GM19395 (cell line): ENCODE measurements around the gene RAET1E.
"Not testable (repeated sequence)": the region's sequence is repeated elsewhere in the genome, so short reads cannot be mapped to it uniquely, and the experiment has no call there.

Experiments
- ATAC-seq: cut with Tn5 transposase; IDR thresholded peaks from one replicate; pipeline ENCODE4 v1.9.1; 2021; ENCODE audit warnings: mild to moderate bottlenecking, moderate library complexity; ENCODE audit not compliant: unreplicated experiment

The RAET1E gene

DNA sequence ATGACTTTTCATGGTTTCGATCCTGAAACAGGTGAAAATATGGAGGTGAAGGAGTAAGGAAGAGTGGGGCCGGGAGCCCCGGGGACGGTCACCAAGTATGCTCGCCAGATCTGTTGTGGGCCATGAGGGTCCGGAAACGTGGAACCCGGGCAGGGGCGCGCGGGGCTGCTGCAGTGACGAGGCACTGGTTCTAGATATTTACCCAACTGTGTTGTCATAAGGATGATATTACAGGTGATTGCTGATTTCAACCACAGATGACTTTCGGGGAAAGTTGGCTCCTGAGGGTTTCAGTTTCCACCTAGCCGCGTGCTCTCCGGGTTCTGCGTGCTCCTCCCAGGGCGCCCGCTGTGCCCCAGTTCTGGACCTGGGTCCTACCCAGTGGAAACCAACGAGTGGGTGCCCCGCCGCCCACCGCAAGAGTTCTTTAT is 12.8 kb upstream of the RAET1E start:
- no peak for ATAC-seq

DNA sequence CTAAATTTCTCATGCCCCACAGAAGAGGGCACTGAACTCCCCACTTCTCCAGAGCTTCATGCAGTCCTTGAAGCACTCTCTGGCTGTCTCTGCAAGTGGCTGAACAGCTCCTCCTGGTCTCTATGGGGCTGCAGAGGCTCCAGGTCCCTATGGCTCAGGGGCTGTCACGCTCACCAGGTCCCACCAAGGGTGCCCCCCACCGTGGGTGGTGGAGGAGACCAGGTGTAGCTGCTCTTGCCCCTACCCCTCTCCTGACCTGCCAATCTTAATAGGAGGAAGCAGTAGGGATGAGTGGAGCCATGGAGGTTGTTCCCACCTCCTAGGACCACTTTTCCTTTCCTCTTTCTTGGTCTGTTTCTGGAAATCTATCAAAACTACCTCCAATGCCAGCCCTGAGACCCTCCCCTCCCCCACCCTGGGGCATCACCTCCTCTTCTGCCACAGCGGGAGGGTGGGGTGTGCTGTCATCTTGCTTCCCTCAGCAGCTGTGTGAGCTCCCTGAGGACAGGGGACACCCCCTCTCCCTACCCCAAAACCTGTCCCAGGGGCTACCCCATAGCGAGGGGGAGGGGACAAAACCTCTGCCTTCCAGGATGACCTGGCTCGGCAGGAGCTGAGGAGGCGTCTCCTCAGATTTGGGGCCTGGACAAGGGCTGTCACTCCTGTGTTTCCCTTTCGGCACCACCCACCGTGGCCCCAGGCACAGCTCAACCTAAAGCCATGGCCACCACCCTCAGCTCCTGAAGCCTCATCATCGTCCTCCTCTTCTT is 12.0 kb upstream of the RAET1E start:
- no peak for ATAC-seq

DNA sequence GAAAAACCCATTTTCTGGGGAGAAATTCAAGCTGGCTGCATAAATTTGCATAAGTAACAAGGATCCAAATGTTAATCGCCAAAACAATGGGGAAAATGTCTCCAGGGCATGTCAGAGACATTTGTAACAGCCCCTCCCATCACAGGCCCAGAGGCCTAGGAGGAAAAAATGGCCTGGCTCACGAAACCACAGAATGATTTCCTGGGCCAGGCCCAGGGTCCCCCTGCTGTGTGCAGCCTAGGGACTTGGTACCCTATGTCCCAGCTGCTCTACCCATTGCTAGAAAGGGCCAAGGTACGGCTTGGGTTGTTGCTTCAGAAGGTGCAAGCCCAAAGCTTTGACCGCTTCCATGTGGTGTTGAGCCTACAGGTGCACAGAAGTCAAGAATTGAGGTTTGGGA is 10.6 kb upstream of the RAET1E start:
- ATAC-seq: not testable (repeated sequence)

DNA sequence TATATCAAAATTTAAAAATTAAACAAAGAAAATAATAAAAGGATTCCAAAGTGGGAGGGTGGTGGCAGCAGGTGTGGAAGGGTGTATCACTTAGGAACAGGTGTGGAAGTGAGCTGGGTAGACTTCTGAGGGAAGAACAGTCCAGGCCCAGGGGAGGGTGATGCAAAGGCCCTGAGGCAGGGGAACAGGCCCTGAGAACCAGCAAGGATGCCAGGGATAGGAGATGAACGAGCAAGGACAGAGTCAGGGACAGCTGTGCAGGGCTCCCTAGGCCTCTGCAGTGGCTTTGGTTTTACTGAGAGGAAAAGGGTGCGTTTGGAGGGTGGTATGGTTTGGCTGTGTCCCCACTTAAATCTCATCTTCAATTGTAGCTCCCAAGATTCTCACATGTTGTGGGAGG is 9.4 kb upstream of the RAET1E start:
- ATAC-seq: no peak

DNA sequence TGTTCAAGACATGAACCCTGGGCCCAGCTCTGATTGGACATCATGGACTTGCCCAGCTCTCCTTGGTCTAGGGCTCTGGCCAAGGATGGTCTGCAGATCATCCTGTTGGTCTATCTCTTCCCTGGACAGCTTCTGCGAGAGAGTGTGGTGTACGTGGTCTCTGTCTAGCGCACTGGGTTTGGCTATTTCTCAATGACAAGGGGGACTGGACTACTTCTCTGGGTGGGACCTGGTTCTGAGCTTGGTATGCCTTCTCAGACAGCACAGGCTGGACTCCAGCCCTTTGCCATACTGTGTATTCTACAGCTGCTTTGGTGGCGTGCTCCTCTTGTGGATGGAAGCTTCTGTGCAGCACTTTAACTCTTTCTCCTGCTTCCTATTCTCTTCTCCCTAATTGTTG is 8.5 kb upstream of the RAET1E start:
- no peak for ATAC-seq

DNA sequence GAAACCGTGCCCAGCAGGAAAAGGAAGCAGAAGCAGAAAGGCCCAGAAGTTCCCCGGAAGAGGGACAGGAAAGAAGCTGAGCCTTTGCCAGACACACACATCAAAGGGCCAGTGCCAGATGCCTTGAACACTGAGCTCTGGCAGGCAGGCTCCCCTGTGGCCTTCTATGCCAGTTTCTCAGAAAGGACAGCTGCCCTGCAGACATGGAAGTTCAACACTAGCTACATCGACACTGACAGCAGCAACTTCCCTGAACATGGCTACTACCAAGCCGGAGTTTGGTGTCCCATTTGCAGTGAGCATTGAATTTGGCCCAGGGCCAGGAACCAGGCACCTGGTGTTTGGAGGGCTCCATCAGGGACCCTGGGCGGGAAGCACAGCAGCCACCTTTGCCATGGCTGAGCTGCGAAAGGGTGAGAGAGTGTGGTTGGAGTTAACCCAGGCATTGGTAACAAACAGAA is 8.0 kb upstream of the RAET1E start:
- no peak for ATAC-seq

DNA sequence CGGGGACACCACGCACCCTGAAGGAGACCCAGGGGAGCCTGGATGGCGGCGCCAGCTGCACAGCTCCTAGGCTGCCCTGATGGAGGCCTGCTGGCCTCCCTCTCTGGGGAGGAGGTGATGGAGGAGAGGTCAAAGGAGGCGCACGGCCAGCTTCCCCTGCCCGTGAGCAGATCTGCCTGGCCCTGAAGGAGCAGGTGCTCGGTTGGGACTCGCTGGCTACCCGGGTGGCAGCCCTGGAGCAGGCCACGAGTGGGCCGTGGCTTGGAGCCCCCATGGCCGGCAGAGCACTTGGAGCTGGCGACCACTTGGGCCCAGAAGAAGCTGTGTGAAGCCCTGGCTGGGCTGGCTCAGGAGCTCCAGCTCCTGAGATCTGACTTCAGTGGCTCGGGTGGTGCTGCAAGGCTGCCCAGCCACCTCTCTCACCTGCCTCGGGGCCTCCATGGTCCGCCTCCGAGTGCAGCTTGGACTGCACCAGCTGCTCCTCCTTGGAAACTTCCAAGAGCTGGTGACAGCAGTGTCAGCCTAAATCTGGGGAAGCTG is 7.5 kb upstream of the RAET1E start:
- ATAC-seq: no peak

DNA sequence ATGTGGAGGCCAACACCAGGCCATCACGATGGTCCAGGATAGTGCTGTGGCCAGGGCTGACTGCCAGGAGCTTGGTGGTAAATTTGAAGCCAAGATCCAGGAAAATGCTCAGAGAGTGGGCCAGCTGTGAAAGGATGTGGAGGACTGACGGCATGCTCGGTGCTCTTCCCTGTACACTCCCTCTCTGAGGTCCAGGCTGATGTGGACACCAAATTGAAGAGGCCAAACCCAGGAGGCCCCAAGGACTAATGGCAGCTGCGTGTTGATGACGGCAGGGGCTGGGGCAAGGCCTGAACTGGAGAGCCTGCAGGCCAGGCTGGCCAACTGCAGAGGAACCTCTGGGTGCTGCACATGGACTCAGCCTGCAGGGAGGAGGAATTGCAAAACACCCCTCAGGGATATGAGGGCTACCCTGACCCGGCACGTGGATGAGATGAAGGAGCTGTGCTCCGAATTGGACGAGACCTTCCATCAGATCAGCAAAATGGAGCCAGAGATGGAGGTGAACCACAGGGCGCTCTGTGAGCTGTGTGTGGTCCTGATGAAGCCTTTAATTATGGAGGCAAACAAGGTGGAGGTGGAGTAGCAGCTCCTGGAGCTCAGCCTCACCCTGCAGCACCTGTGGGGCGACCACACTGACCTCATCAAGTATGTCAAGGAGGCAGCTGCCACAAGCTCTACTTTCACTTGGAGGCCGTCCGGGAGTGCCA is 6.9 kb upstream of the RAET1E start:
- no peak for ATAC-seq

DNA sequence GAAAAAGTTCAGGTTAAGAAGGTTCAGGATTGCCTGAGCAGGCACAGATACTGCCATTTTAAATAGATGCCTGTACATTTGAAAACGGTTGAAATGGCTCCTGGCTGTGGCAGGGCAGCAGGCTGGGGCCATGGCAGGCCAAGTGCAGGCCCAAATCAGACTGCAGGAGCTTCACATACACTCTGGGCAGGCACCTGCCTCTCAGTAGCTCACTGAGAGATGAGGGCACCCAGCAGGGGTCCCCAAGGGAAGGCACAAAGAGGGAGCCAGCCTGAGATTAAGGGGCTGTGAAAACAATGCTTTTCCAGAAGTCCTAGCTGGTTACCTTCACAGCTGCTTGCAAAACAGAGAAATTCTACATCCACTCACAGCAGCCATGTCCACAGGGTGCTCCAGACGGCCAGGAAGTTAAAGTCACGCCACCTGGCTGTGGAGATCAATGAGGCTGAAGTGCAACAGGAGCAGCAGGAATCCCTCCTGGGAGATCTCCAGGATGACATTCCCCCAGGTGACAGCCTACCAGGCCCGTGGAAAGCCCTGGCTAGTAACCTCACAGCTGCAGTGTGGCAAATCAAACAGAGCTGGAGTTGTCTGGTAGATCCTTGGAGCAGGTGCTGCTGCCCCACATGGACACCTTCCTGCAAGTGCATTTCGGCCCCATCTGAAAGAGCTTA is 6.2 kb upstream of the RAET1E start:
- no peak for ATAC-seq

DNA sequence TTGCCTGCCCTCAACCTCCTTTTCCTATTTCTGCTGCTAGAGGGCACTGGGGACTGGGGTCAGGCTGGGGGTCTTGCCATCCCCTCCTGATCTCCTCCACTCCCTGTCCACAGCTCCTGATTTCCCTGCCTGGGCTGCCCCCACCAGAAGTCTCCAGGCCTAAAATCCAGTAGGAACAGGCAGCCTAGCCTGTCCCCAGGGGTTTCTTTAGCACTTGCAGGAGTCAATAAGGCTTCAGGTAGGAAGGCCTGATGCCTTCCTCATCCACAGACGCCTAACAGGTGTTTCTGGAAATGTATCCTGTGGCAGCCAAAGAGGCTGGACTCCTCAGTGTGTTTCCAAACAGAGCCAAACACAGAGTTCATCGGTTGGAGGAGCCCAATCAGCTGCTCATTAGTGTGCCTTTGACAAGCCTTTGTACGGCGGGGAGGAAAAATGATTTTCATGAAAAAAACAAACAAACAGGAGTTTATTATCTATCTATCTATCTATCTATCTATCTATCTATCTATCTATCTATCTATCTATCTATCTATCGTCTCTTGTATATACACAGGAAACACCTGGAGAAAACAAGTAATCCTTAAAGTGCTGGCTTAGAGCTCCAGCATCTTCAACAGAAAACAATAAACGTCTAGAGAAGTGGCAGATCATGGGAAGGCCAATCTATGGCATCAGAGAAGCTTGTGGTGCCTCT is 3.7 kb upstream of the RAET1E start:
- ATAC-seq: no peak

DNA sequence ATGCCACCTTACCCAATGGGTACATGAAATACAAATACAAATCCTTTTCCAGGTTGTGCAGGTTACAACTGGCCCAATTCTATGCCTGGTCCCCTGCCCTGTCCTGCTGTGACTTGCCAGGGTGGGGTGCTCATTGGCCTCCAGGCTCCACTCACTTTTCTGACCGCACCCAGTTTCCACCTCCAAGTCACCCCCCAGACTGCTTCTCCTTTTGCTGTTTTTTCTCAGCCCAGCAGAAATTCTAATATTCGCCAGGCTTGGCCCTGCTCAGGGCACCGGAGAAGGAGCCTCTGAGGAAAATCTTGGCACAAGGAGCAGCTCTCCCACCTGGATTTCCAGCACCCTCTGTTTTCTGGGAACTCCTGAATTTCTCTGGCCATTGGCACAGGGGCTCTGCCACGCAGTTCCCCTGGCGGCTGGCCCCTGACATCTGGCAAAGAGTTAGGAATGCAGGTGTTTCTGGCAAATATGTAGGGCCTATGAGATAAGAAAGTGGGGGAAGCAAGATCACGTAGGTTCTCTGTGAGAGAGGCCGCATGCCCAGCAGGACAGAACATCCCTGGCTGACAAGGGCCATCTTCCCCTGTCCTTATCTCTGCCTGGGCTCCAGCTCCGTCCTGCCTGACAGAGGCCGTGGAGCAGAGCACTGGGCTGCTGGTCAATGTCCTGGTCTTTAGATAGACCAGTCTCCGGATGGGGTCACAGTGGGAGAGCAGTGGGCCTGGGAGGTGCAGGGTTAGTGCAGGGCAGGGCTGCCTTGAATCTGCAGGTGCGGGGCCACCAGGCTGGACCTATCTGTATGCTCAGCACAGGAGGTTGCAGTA is 2.9 kb upstream of the RAET1E start:
- ATAC-seq: no peak

DNA sequence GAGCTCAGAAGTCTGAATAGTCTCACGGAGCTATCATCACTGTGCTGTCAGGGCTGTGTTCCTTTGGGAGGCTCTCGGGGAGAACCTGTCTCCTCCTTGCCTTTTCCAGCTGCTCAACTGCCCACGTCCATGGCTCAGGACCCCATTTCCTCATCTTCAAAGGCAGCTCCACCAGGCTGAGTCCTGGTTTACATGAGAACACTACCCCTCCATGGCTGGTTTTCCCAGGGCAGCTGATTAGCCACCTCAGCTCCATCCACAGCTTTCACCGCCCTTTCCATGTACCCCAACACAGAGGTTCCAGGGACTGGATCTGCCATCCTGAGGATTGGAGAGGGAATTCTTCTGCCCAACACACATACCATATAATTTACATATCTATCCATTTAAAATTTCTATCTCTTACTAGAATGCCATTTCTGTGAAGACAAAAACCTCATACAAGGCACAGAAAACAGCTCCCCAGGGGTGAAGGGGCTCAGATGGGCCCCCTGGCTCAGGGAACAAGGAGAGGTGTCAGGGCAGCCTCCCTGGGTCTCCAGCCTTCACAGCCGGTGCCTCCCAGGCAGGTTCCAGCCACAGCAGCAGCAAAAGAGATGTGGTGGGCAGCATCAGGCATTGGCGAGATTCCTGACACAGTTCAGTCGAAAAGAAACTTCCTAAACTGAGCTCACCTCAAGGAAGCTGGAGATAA is 2.2 kb upstream of the RAET1E start:
- no peak for ATAC-seq

DNA sequence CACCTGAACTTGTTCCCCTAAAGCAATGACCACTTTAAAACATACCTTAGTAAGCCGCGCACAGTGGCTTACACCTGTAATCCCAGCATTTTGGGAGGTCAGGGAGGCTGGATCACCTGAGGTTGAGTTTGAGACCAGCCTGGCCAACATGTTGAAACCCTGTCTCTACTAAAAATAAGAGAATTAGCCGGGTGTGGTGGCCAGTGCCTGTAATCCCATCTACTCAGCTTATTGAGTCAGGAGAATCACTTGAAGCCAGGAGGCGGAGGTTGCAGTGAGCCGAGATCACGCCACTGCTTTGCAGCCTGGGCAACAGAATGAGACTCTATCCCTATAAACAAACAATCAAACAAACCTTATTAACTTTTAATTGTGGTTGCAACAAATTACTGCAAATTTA is 1.6 kb upstream of the RAET1E start:
- ATAC-seq: no peak

DNA sequence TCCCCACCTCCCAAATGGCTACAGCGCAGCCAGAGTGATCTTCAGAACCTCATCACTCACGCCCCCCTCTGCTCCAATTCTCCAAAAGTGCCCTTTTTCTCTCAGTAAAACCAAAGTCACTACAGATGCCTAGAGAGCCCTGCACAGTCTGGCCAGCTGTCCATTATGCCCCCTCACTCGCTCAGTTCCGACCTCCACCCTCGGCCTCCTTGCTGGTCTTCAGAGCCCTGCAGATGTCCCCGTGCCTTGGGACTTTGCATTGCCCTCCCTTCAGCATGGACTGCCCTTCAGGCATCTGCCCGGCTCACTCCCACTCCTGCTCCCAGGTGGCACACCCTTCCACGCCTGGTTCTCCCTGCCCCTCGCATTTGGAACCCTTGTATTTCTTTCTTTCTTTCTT is 1.1 kb upstream of the RAET1E start:
- ATAC-seq: no peak

DNA sequence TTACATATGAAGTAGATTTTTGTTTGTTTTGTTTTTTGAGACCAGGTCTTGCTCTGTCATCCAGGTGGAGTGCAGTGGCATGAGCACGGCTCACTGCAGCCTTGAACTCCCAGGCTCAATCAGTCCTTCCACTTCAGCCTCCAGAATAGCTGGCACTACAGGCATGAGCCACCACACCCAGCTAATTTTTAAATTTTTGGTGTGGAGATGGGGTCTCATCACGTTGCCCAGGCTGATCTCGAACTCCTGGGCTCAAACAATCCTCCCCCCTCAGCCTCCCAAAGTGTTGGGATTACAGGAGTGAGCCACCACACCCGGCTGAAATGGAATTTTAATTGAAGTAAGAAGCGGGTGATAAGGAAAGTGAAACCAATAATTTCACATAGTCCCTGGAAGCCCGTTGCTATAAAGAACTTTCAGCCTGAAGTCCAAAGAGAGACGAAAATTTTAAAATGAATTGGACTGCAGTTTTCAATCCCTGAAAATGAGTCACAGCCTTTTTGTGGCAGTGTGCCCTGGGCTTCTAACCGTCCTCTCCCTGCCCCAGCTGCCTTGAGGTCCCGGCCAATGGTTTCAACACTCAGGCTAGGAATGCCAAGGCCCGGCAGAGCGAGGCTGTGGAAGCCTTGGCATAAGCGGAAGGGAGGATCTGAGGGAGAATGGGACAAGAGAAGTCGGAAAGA is 757 bp downstream of the RAET1E start:
- no peak for ATAC-seq

DNA sequence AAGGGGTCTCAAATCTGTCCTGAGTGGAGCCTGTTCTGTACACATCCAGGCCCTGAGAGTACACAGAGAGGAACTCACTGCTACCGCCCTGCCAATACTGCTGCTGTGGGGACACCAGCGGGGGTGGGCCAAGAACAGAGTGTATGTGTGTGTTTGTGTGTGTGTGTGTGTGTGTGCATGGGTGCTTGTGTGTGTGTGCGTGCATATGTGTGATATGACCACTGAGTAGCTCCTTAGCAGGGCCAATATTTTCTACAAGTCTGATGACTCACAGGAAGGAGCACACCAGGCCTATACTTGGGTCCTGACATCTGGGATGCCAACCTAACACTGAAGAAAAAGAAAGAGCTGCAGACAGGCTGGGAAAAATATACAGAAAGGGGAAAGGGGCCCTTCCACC is 1.4 kb downstream of the RAET1E start:
- no peak for ATAC-seq

DNA sequence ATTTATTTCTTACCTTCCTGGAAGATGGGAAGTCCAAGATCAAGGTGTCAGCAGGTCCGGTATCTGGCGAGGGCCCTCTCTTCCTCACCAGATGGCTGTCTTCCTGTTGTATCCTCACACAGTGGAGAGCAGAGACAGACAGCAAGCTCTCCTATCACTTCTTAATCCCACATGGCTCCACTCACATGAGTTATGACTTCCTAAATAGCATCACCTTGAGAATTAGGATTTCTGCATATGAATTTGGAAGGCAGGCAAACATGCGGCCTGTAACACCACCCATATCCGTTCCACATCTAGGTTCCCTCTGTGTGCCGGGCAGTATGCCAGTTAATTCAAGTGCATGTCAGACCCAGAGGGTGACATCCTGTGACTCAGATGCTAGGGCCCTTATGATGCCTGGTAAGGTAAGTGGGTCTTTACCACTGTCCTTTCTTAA is 2.1 kb downstream of the RAET1E start:
- no peak for ATAC-seq

DNA sequence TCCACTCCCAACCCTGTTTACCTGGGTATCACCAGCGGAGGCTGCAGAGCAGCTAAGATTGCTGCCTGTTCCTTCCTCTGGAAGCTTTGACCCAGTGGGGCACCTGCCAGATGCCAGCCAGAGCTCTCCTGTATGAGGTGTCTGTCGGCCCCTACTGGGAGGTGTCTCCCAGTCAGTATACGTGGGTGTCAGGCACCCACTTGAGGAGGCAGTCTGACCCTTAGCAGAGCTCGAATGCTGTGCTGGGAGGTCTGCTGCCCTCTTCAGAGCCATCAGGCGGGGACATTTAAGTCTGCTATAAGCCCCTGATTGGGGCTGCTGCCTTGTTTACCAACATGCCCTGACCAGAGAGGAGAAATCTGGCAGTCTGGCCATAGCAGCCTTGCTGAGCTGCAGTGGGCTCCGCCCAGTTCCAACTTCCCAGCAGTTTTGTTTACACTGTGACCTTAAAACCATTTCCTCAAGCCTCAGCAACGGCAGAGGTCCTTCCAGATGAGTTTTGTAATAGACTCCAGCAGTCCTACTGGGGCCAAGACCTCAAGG is 2.8 kb downstream of the RAET1E start:
- ATAC-seq: no peak

DNA sequence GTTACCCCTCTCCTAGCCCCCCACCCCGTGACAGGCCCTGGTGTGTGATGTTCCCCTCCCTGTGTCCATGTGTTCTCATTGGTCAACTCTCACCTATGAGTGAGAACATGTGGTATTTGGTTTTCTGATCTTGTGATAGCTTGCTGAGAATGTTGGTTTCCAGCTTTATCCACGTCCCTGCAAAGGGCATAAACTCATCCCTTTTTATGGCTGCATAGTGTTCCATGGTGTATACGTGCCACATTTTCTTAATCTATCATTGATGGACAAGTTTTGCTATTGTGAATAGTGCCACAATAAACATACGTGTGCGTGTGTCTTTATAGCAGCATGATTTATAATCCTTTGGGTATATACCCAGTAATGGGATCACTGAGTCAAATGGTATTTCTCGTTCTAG is 6.0 kb downstream of the RAET1E start:
- ATAC-seq: not testable (repeated sequence)
